ENCODE measurements around the gene CNTN1. TPM values are rescaled to one million over a fixed set of nuclear protein-coding genes. Genes with fewer than 3 reads are reported as not detected.

CNTN1 gene
- total and polyA plus RNA-seq, 10 of the 15 experiments (the other 5 are each of a cell fraction or from before 2014, with no cell fraction given): 0.06 to 0.14 TPM; not detected in 8

DNA sequence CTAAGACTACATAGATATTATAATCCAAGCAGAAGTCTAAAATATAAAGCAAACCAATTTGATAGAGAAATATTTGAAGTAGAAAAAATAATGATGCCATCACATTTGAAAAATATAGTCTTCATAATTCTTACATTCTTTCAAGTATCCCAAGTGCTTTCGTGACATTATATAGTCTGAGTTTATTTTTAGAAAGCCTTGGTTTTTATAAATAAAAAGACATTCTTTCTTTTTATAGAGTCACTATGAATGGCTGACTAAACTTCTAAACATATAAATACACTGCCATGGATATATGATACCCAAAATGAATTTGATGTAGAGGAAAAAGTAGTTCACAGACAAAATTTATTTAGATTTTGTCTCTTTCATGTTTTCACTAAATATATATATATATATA is 360.8 kb downstream of the CNTN1 start:
- FAIRE-seq (no peak), DNase-seq (ENCODE audit: low read depth, low spot score) (no peak), ATAC-seq (no peak)
- ChIA-PET POLR2A (no interaction called here), SMC1A (ENCODE audit: uncharacterized antibody, unreplicated experiment) (no interaction called here), CTCF (no interaction called here), RAD21 (ENCODE audit: unreplicated experiment) (no interaction called here)
- Histone ChIP-seq H4K20me1 (ENCODE audit: control insufficient read depth, insufficient read depth) (no peaks in the 10 kb centered on the region), H3K36me3 (ENCODE audit: control insufficient read depth in 2 of 2, insufficient read depth in 2 of 2, low read length in 1 of 2) (no peaks in the 10 kb centered on the region), H3K4me2 (ENCODE audit: control insufficient read depth, insufficient read depth) (no peak overlapping the region), H3K4me3 (no peak overlapping the region), H3K4me1 (ENCODE audit: control insufficient read depth, insufficient read depth, low read length) (no peaks in the 10 kb centered on the region), H2AFZ (ENCODE audit: control insufficient read depth, low read depth, low read length) (no peak overlapping the region), H3K27me3 (replicated peaks in 1 of 2; ENCODE audit: control insufficient read depth in 2 of 2, insufficient read depth in 2 of 2, low read length in 1 of 2) (no peaks in the 10 kb centered on the region), H3K9me3 (replicated peaks; ENCODE audit: control insufficient read depth, insufficient read depth, low read length) (no peaks in the 10 kb centered on the region), H3K79me2 (ENCODE audit: control insufficient read depth, insufficient read depth, low read length) (no peaks in the 10 kb centered on the region), H3K27ac (ENCODE audit: control insufficient read depth, insufficient read depth) (no peak overlapping the region), H3K9ac (ENCODE audit: control insufficient read depth, insufficient read depth, low read length) (no peak overlapping the region)
- WGBS (ENCODE audit: insufficient coverage, insufficient replicate concordance, low lambda C conversion rate, missing lambda C conversion rate): 0% methylated on average over 1 of the region's 1 CpG
- no TSS peak for BruUV-seq (replicated peaks)
- in situ Hi-C loops (cut with MboI) (no loop called here), intact Hi-C loops (cut with micrococcal nuclease; ENCODE audit: unreplicated experiment) (no loop called here)
- TF ChIP-seq NR2C1 (IDR thresholded peaks at IDR 0.05) (no peak), SRF (IDR thresholded peaks at IDR 0.05; ENCODE audit: low read depth in 2 of 2, low read length in 2 of 2) (no peak), HCFC1 (IDR thresholded peaks at IDR 0.05; ENCODE audit: low read length) (no peak), YBX1 (IDR thresholded peaks at IDR 0.05) (no peak), SREBF1 (IDR thresholded peaks at IDR 0.05; ENCODE audit: low read length) (no peak), USF1 (IDR thresholded peaks at IDR 0.05; ENCODE audit: borderline replicate concordance, extremely low read length, insufficient read depth, low read depth, low read length) (no peak), E2F8 (IDR thresholded peaks at IDR 0.05; ENCODE audit: low read depth, partially characterized antibody) (no peak), RAD51 (IDR thresholded peaks at IDR 0.05) (no peak), NFIC (IDR thresholded peaks at IDR 0.05; ENCODE audit: low read depth, low read length) (no peak), CREM (IDR thresholded peaks at IDR 0.05; ENCODE audit: low read depth) (no peak), TBL1XR1 (IDR thresholded peaks at IDR 0.05; ENCODE audit: low read depth, low read length) (no peak), JUND (IDR thresholded peaks at IDR 0.05; ENCODE audit: low read depth, low read length) (no peak), FOXM1 (IDR thresholded peaks at IDR 0.05; ENCODE audit: low read depth, low read length) (no peak), SUZ12 (IDR thresholded peaks at IDR 0.05; ENCODE audit: unreplicated experiment) (no peak), RELB (IDR thresholded peaks at IDR 0.05; ENCODE audit: low read depth) (no peak), RFX5 (IDR thresholded peaks at IDR 0.05; ENCODE audit: low read depth, low read length) (no peak)
- TF ChIP-seq, protein P1, sequence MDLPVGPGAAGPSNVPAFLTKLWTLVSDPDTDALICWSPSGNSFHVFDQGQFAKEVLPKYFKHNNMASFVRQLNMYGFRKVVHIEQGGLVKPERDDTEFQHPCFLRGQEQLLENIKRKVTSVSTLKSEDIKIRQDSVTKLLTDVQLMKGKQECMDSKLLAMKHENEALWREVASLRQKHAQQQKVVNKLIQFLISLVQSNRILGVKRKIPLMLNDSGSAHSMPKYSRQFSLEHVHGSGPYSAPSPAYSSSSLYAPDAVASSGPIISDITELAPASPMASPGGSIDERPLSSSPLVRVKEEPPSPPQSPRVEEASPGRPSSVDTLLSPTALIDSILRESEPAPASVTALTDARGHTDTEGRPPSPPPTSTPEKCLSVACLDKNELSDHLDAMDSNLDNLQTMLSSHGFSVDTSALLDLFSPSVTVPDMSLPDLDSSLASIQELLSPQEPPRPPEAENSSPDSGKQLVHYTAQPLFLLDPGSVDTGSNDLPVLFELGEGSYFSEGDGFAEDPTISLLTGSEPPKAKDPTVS (IDR thresholded peaks at IDR 0.05; ENCODE audit: low read depth, low read length): no peak
- TF ChIP-seq, protein P2, sequence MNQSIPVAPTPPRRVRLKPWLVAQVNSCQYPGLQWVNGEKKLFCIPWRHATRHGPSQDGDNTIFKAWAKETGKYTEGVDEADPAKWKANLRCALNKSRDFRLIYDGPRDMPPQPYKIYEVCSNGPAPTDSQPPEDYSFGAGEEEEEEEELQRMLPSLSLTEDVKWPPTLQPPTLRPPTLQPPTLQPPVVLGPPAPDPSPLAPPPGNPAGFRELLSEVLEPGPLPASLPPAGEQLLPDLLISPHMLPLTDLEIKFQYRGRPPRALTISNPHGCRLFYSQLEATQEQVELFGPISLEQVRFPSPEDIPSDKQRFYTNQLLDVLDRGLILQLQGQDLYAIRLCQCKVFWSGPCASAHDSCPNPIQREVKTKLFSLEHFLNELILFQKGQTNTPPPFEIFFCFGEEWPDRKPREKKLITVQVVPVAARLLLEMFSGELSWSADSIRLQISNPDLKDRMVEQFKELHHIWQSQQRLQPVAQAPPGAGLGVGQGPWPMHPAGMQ (IDR thresholded peaks at IDR 0.05; ENCODE audit: borderline replicate concordance): no peak
